Limb (tissue), 2 donors: ENCODE measurements around the gene ZSCAN23.
A peak's percentile ranks its signal among the peaks of the same experiment; 100 is the strongest.
"Not testable (repeated sequence)": the region's sequence is repeated elsewhere in the genome, so short reads cannot be mapped to it uniquely, and the experiment has no call there.

Source experiments
- DNase-seq, 2 donors: peaks; one replicate each; pipeline ENCODE4 v3.0.0-alpha.2; 2016; ENCODE audit errors: extremely low spot score in 2 of 2

ZSCAN23 gene

GRCh38 chr6:28443112-28443773 is at the start of gene ZSCAN23:
TSS of gene ZSCAN23 (minus strand) at chr6:28443491. CDS start at chr6:28436266, 7,225 bp downstream.
- DNase-seq: peak; percentile 88 to 90

- DNase-seq: no peak
Measured at GRCh38 chr6:28491984-28492317, 48.7 kb upstream of the ZSCAN23 start.

GRCh38 chr6:28490205-28490890 is 47.1 kb upstream of the ZSCAN23 start:
- peak; percentile 13 to 40 for DNase-seq

GRCh38 chr6:28489366-28490204 is 46.3 kb upstream of the ZSCAN23 start:
- DNase-seq: peak; percentile 30 to 76

GRCh38 chr6:28488916-28489365 is 45.6 kb upstream of the ZSCAN23 start:
- DNase-seq: peak; percentile 13 to 49

GRCh38 chr6:28486988-28487742 is 43.9 kb upstream of the ZSCAN23 start:
- DNase-seq: no peak

- DNase-seq: no peak
Measured at GRCh38 chr6:28486533-28486932, 43.2 kb upstream of the ZSCAN23 start.

GRCh38 chr6:28485482-28485881 is 42.2 kb upstream of the ZSCAN23 start:
- no peak for DNase-seq

- DNase-seq: no peak
Measured at GRCh38 chr6:28480253-28480932, 37.1 kb upstream of the ZSCAN23 start.

GRCh38 chr6:28478518-28478917 is 35.2 kb upstream of the ZSCAN23 start:
- no peak for DNase-seq

GRCh38 chr6:28474441-28475219 is 31.3 kb upstream of the ZSCAN23 start:
- peak; percentile 31 to 38 for DNase-seq

- not testable (repeated sequence) for DNase-seq
Measured at GRCh38 chr6:28469153-28469745, 26.0 kb upstream of the ZSCAN23 start.

GRCh38 chr6:28468056-28468455 is 24.8 kb upstream of the ZSCAN23 start:
- no peak for DNase-seq

GRCh38 chr6:28462401-28462800 is 19.1 kb upstream of the ZSCAN23 start:
- no peak for DNase-seq

GRCh38 chr6:28458568-28458967 is 15.3 kb upstream of the ZSCAN23 start:
- no peak for DNase-seq

- no peak for DNase-seq
Measured at GRCh38 chr6:28449056-28449455, 5.8 kb upstream of the ZSCAN23 start.

GRCh38 chr6:28447512-28447906 is 4.2 kb upstream of the ZSCAN23 start:
- DNase-seq: not testable (repeated sequence)

- DNase-seq: peak; percentile 2 to 63
Measured at GRCh38 chr6:28446818-28447511, 3.7 kb upstream of the ZSCAN23 start.

GRCh38 chr6:28444759-28445158 is 1.5 kb upstream of the ZSCAN23 start:
- DNase-seq: not testable (repeated sequence)
